HepG2 (cell line): ENCODE data around the gene DHRS12. TPM values are rescaled to one million over a fixed set of nuclear protein-coding genes. Genes with fewer than 3 reads are reported as not detected.

Experiments used
- ATAC-seq: fragments of 200-7000 bp; cut with Tn5 transposase; 3 replicates; pipeline ENCODE4 v1.9.1; 2020; ENCODE audit warnings: mild to moderate bottlenecking, moderate library complexity
- BruUV-seq: library from RNA; stranded (reverse); fragments of 400-500 nt; replicated peaks from 2 replicates; lab custom pipeline; 2021; lab: Mats Ljungman, UMichigan
- CTCF ChIA-PET: fragments of 300-600 bp; formaldehyde crosslinking; extraction: SDS; loops from one replicate; lab custom pipeline; 2021; ENCODE audit warnings: low total read pairs, inconsistent platforms, low intra/inter-chr PET ratio; lab: Yijun Ruan, JAX
- POLR2A ChIA-PET: fragments of 350-600 bp; sonication (Branson Sonifier 250); formaldehyde crosslinking; loops from one replicate; lab custom pipeline; 2020; ENCODE audit warnings: antibody characterized with exemption, inconsistent platforms; lab: Yijun Ruan, JAX
- DNase-seq: peaks from one replicate; pipeline ENCODE4 v3.0.0-alpha.2; 2015; ENCODE audit warnings: low spot score
- FAIRE-seq: peaks from 3 replicates; lab custom pipeline; 2011; peaks lifted over from hg19 to GRCh38; lab: Jason Lieb, UNC
- H2AFZ ChIP-seq: one replicate; pipeline ENCODE4 v1.6.1; 2011; ENCODE audit warnings: low read length, inconsistent platforms
- H3K27ac ChIP-seq: fragments of 300-600 bp; 3 replicates; pipeline ENCODE4 v1.8.0; 2011; ENCODE audit warnings: mixed run types, mild to moderate bottlenecking, mixed read lengths, low read length, inconsistent platforms; ENCODE audit not compliant: insufficient read depth; ENCODE audit errors: extremely low read length
- H3K27me3 ChIP-seq, 2 experiments: fragments of 200-600 bp in 1 of 2; 2 replicates in 1 of 2; 3 replicates in 1 of 2; pipeline versions ENCODE4 v1.6.0 to v1.8.0; 2011; ENCODE audit warnings: low read length in 2 of 2, mild to moderate bottlenecking in 2 of 2, moderate library complexity in 2 of 2, inconsistent platforms in 1 of 2; ENCODE audit not compliant: insufficient read depth in 2 of 2, control insufficient read depth in 1 of 2
- H3K36me3 ChIP-seq, 2 experiments: fragments of 200-600 bp in 1 of 2; replicated peaks in 1 of 2; 2 replicates in 1 of 2; 3 replicates in 1 of 2; pipeline versions ENCODE4 v1.5.1 to v1.8.0; 2011; ENCODE audit warnings: low read length in 2 of 2, inconsistent platforms in 1 of 2; ENCODE audit not compliant: insufficient read depth in 2 of 2, control insufficient read depth in 1 of 2
- H3K4me1 ChIP-seq: 2 replicates; pipeline ENCODE4 v1.5.1; 2012; ENCODE audit warnings: low read length, inconsistent platforms; ENCODE audit not compliant: insufficient read depth
- H3K4me2 ChIP-seq: 2 replicates; pipeline ENCODE4 v1.6.0; 2011; ENCODE audit warnings: low read depth, low read length, inconsistent platforms
- H3K4me3 ChIP-seq, 3 experiments: fragments of 200-600 bp in 1 of 3; sonication (generic), shearing (Covaris generic) in 1 of 3; replicated peaks in 1 of 3; 2 replicates each; pipeline ENCODE4 v1.5.1; 2011 to 2016; ENCODE audit warnings: low read length in 3 of 3, inconsistent platforms in 2 of 3, low read depth in 2 of 3, mild to moderate bottlenecking in 2 of 3, control low read depth in 1 of 3, mixed read lengths in 1 of 3; ENCODE audit not compliant: insufficient read depth in 1 of 3
- H3K79me2 ChIP-seq: one replicate; pipeline ENCODE4 v1.6.1; 2011; ENCODE audit warnings: low read length, inconsistent platforms; ENCODE audit not compliant: insufficient read depth
- H3K9ac ChIP-seq: 2 replicates; pipeline ENCODE4 v1.6.0; 2011; ENCODE audit warnings: mild to moderate bottlenecking, low read depth, low read length, inconsistent platforms; ENCODE audit not compliant: insufficient read depth
- H3K9me3 ChIP-seq: 2 replicates; pipeline ENCODE4 v1.5.1; 2012; ENCODE audit warnings: mild to moderate bottlenecking, low read length
- H4K20me1 ChIP-seq: 2 replicates; pipeline ENCODE4 v1.6.0; 2011; ENCODE audit warnings: inconsistent platforms, mild to moderate bottlenecking, low read length, moderate library complexity; ENCODE audit not compliant: insufficient read depth
- ELF4 ChIP-seq: sonication (generic); formaldehyde crosslinking; IDR thresholded peaks from 2 replicates; pipeline ENCODE4 v1.5.0; 2020; ENCODE audit warnings: missing genetic modification reagents, mild to moderate bottlenecking, moderate library complexity, borderline replicate concordance
- NCOA1 ChIP-seq: sonication (generic); formaldehyde crosslinking; IDR thresholded peaks from 2 replicates; pipeline ENCODE4 v1.9.0; 2021; ENCODE audit warnings: missing genetic modification reagents
- NKX3-1 ChIP-seq: sonication (generic); formaldehyde crosslinking; IDR thresholded peaks from 2 replicates; pipeline ENCODE4 v1.5.0; 2020; ENCODE audit warnings: missing genetic modification reagents
- POLR2AphosphoS2 ChIP-seq: IDR thresholded peaks from 2 replicates; pipeline ENCODE4 v1.6.1; 2011; ENCODE audit warnings: low read depth, low read length, improper control_type of control experiment
- RFXANK ChIP-seq: IDR thresholded peaks from 2 replicates; pipeline ENCODE4 v1.6.1; 2016
- ZNF274 ChIP-seq: sonication (generic); formaldehyde crosslinking; IDR thresholded peaks from 2 replicates; pipeline ENCODE4 v1.5.1; 2020; ENCODE audit warnings: mild to moderate bottlenecking, missing genetic modification reagents
- ZNF737 ChIP-seq: sonication (generic); formaldehyde crosslinking; IDR thresholded peaks from 2 replicates; pipeline ENCODE4 v1.5.0; 2020; ENCODE audit warnings: missing genetic modification reagents, mild to moderate bottlenecking, borderline replicate concordance
- ZNF784 ChIP-seq: sonication (generic); formaldehyde crosslinking; IDR thresholded peaks from 2 replicates; pipeline ENCODE4 v1.5.1; 2020; ENCODE audit warnings: missing genetic modification reagents, mild to moderate bottlenecking, borderline replicate concordance
- ZNF816 ChIP-seq: sonication (generic); formaldehyde crosslinking; IDR thresholded peaks from 2 replicates; pipeline ENCODE4 v1.8.0; 2022; ENCODE audit warnings: missing genetic modification reagents, mild to moderate bottlenecking, borderline replicate concordance
- WGBS: methylation state at CpG from one replicate; pipeline ENCODE4 v1.1.6; 2017; ENCODE audit warnings: low lambda C conversion rate; 5-methylcytosine and 5-hydroxymethylcytosine counted together
- in situ Hi-C: cut with HindIII; loops from 2 replicates; pipeline ENCODE4 v1.10.0; 2017; ENCODE audit warnings: low pct_unique_long_range_greater_than_20kb; ENCODE audit not compliant: extremely low pct_ligation_motif_present
- intact Hi-C: fragments of 100-400 bp; cut with micrococcal nuclease; formaldehyde crosslinking; loops from one replicate; pipeline ENCODE4 v1.10.0; 2022; ENCODE audit not compliant: unreplicated experiment
- polyA plus RNA-seq, 8 experiments: library from polyadenylated mRNA; depleted of rRNA in 3 of 8; stranded (reverse) in 7 of 8; unstranded in 1 of 8; fragments of >200 nt; fragmentation: Illumina TruSeq in 4 of 8; extraction: Trizol in 4 of 8; gene quantifications; 2 replicates each; pipeline versions ENCODE4 v1.2.1 to v1.2.3, GENCODE V29; 2011 to 2016; ENCODE audit warnings: low read depth in 4 of 8, missing spikeins in 1 of 8, mixed read lengths in 1 of 8; ENCODE audit not compliant: insufficient read depth in 1 of 8
- total RNA-seq, 5 experiments: library from RNA; depleted of rRNA; stranded (reverse); fragments of >200 nt; fragmentation: Illumina TruSeq; extraction: Trizol; gene quantifications; 2 replicates each; pipeline ENCODE4 v1.2.3, GENCODE V29; 2016; ENCODE audit warnings: low read depth in 1 of 5
- TF ChIP-seq, protein P1 (sequence below): sonication (generic); formaldehyde crosslinking; IDR thresholded peaks from 2 replicates; pipeline ENCODE4 v1.4.0; 2020; ENCODE audit warnings: missing genetic modification reagents, borderline replicate concordance
- TF ChIP-seq, protein P2 (sequence below): sonication (generic); formaldehyde crosslinking; IDR thresholded peaks from 2 replicates; pipeline ENCODE4 v1.8.0; 2022; ENCODE audit warnings: mild to moderate bottlenecking, missing genetic modification reagents, moderate library complexity
- TF ChIP-seq, protein P3 (sequence below): sonication (generic); formaldehyde crosslinking; conservative IDR thresholded peaks from 2 replicates; pipeline ENCODE4 v1.8.0; 2022; ENCODE audit warnings: missing genetic modification reagents

Gene DHRS12
- total and polyA plus RNA-seq, 2 of the 13 experiments (the other 11 are each of a cell fraction or from before 2014, with no cell fraction given), result 7.2 to 8.4 TPM

GRCh38 chr13:51849145-51850101 lies 45.5 kb upstream of the DHRS12 start (continued):
- TF ChIP-seq, protein P1, sequence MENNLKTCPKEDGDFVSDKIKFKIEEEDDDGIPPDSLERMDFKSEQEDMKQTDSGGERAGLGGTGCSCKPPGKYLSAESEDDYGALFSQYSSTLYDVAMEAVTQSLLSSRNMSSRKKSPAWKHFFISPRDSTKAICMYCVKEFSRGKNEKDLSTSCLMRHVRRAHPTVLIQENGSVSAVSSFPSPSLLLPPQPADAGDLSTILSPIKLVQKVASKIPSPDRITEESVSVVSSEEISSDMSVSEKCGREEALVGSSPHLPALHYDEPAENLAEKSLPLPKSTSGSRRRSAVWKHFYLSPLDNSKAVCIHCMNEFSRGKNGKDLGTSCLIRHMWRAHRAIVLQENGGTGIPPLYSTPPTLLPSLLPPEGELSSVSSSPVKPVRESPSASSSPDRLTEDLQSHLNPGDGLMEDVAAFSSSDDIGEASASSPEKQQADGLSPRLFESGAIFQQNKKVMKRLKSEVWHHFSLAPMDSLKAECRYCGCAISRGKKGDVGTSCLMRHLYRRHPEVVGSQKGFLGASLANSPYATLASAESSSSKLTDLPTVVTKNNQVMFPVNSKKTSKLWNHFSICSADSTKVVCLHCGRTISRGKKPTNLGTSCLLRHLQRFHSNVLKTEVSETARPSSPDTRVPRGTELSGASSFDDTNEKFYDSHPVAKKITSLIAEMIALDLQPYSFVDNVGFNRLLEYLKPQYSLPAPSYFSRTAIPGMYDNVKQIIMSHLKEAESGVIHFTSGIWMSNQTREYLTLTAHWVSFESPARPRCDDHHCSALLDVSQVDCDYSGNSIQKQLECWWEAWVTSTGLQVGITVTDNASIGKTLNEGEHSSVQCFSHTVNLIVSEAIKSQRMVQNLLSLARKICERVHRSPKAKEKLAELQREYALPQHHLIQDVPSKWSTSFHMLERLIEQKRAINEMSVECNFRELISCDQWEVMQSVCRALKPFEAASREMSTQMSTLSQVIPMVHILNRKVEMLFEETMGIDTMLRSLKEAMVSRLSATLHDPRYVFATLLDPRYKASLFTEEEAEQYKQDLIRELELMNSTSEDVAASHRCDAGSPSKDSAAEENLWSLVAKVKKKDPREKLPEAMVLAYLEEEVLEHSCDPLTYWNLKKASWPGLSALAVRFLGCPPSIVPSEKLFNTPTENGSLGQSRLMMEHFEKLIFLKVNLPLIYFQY (CRISPR knock-in tag), result no peak
- TF ChIP-seq, protein P2, sequence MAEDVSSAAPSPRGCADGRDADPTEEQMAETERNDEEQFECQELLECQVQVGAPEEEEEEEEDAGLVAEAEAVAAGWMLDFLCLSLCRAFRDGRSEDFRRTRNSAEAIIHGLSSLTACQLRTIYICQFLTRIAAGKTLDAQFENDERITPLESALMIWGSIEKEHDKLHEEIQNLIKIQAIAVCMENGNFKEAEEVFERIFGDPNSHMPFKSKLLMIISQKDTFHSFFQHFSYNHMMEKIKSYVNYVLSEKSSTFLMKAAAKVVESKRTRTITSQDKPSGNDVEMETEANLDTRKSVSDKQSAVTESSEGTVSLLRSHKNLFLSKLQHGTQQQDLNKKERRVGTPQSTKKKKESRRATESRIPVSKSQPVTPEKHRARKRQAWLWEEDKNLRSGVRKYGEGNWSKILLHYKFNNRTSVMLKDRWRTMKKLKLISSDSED, result no peak
- no peak for TF ChIP-seq ZNF816 (CRISPR knock-in tag)

DNA sequence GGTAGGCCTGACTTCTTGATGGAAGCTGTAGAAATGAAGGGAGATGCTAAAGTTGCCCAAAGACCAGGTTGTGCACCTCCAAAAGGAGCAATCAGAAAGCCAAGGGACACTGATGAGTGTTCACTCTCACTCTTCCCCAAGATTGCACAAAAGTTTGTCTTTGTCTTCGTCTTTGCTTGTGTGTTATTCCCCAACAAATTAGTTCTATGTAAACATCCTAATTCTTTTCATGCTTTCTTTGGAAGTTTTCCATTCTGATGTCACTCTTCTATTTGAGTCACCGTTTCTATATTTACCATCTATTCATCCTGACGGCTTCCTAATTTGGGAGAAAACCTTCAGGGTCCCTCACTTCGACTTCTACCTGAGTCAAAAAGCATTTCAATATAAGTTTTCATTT lies 44.7 kb upstream of the DHRS12 start:
- no peaks in the 10 kb centered on the region for H3K27me3 ChIP-seq
- WGBS, result 35% methylated on average over 4 of the region's 4 CpGs
- H4K20me1 ChIP-seq, result no peaks in the 10 kb centered on the region
- FAIRE-seq (no peak), DNase-seq (peak; percentile 15), ATAC-seq (no peak)
- CTCF ChIA-PET, result no interaction called here
- H3K79me2 ChIP-seq, result no peaks in the 10 kb centered on the region
- BruUV-seq, result no TSS peak
- H3K9ac ChIP-seq, result no peak overlapping the region
- no peak overlapping the region for H3K4me2 ChIP-seq
- no peaks in the 10 kb centered on the region for H3K9me3 ChIP-seq
- H3K4me1 ChIP-seq, result peaks cover 27% of the 10 kb centered on the region
- H3K36me3 ChIP-seq, result no peaks in the 10 kb centered on the region
- no peak overlapping the region for H3K27ac ChIP-seq
- H3K4me3 ChIP-seq, result no peak overlapping the region
- H2AFZ ChIP-seq, result no peak overlapping the region
- intact Hi-C loops, result no loop called here
- in situ Hi-C loops, result no loop called here
- POLR2A ChIA-PET, result no interaction called here
- TF ChIP-seq NKX3-1 (CRISPR knock-in tag) (no peak), ZNF784 (CRISPR knock-in tag) (no peak), RFXANK (CRISPR knock-in tag) (no peak), NCOA1 (CRISPR knock-in tag) (no peak), POLR2AphosphoS2 (no peak), ZNF737 (CRISPR knock-in tag) (no peak), ZNF274 (CRISPR knock-in tag) (no peak), ELF4 (no peak)
- TF ChIP-seq, protein P3, sequence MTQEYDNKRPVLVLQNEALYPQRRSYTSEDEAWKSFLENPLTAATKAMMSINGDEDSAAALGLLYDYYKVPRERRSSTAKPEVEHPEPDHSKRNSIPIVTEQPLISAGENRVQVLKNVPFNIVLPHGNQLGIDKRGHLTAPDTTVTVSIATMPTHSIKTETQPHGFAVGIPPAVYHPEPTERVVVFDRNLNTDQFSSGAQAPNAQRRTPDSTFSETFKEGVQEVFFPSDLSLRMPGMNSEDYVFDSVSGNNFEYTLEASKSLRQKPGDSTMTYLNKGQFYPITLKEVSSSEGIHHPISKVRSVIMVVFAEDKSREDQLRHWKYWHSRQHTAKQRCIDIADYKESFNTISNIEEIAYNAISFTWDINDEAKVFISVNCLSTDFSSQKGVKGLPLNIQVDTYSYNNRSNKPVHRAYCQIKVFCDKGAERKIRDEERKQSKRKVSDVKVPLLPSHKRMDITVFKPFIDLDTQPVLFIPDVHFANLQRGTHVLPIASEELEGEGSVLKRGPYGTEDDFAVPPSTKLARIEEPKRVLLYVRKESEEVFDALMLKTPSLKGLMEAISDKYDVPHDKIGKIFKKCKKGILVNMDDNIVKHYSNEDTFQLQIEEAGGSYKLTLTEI, result no peak
